Astrocyte (in vitro differentiated cells and primary cell): ENCODE results near the gene CACHD1. TPM values are rescaled to one million over a fixed set of nuclear protein-coding genes. Genes with fewer than 3 reads are reported as not detected.
"Not testable (repeated sequence)": the region's sequence is repeated elsewhere in the genome, so short reads cannot be mapped to it uniquely, and the experiment has no call there.

Experiments
- DNase-seq: peaks from one replicate; pipeline ENCODE4 v3.0.0-alpha.2; 2010; ENCODE audit warnings: low read depth
- FAIRE-seq: peaks from 2 replicates; lab custom pipeline; 2011; peaks lifted over from hg19 to GRCh38; lab: Jason Lieb, UNC
- H2AFZ ChIP-seq: 2 replicates; pipeline ENCODE4 v1.6.0; 2012; ENCODE audit warnings: low read depth, low read length, inconsistent platforms
- H3K27ac ChIP-seq: 2 replicates; pipeline ENCODE4 v1.5.1; 2011; ENCODE audit warnings: low read depth, low read length, inconsistent platforms
- H3K27me3 ChIP-seq: 2 replicates; pipeline ENCODE4 v1.6.0; 2011; ENCODE audit warnings: low read length, inconsistent platforms; ENCODE audit not compliant: insufficient read depth
- H3K36me3 ChIP-seq: 2 replicates; pipeline ENCODE4 v1.5.1; 2011; ENCODE audit warnings: low read length, inconsistent platforms; ENCODE audit not compliant: insufficient read depth
- H3K4me1 ChIP-seq: 2 replicates; pipeline ENCODE4 v1.5.1; 2011; ENCODE audit warnings: low read length, inconsistent platforms; ENCODE audit not compliant: insufficient read depth
- H3K4me2 ChIP-seq: 2 replicates; pipeline ENCODE4 v1.6.0; 2012; ENCODE audit warnings: low read length, inconsistent platforms
- H3K4me3 ChIP-seq: 2 replicates; pipeline ENCODE4 v1.5.1; 2011; ENCODE audit warnings: low read depth, mild to moderate bottlenecking, low read length, inconsistent platforms; ENCODE audit not compliant: insufficient read depth
- H3K79me2 ChIP-seq: 2 replicates; pipeline ENCODE4 v1.6.0; 2012; ENCODE audit warnings: mild to moderate bottlenecking, low read length, inconsistent platforms; ENCODE audit not compliant: insufficient read depth
- H3K9ac ChIP-seq: 2 replicates; pipeline ENCODE4 v1.6.0; 2012; ENCODE audit warnings: mild to moderate bottlenecking, low read length, inconsistent platforms
- H3K9me3 ChIP-seq: 2 replicates; pipeline ENCODE4 v1.5.1; 2012; ENCODE audit warnings: low read depth, mild to moderate bottlenecking, low read length, inconsistent platforms; ENCODE audit not compliant: insufficient read depth
- H4K20me1 ChIP-seq: 2 replicates; pipeline ENCODE4 v1.6.0; 2012; ENCODE audit warnings: low read length, inconsistent platforms; ENCODE audit not compliant: insufficient read depth
- H3K27ac Mint-ChIP-seq: one replicate; pipeline ENCODE4 v1.8.0; 2021; ENCODE audit warnings: mild to moderate bottlenecking, mixed read lengths; ENCODE audit not compliant: unreplicated experiment
- H3K27me3 Mint-ChIP-seq: one replicate; pipeline ENCODE4 v1.8.0; 2021; ENCODE audit warnings: low read depth, mixed read lengths; ENCODE audit not compliant: unreplicated experiment
- H3K36me3 Mint-ChIP-seq: one replicate; pipeline ENCODE4 v1.8.0; 2021; ENCODE audit warnings: low read depth, mixed read lengths; ENCODE audit not compliant: unreplicated experiment
- H3K4me1 Mint-ChIP-seq: one replicate; pipeline ENCODE4 v1.8.0; 2021; ENCODE audit warnings: low read depth, mixed read lengths; ENCODE audit not compliant: unreplicated experiment
- H3K4me3 Mint-ChIP-seq: one replicate; pipeline ENCODE4 v1.8.0; 2021; ENCODE audit warnings: mild to moderate bottlenecking, moderate library complexity, mixed read lengths; ENCODE audit not compliant: unreplicated experiment
- H3K9me3 Mint-ChIP-seq: one replicate; pipeline ENCODE4 v1.8.0; 2021; ENCODE audit warnings: mild to moderate bottlenecking, mixed read lengths; ENCODE audit not compliant: unreplicated experiment
- EZH2 ChIP-seq: IDR thresholded peaks from 2 replicates; pipeline ENCODE4 v1.6.1; 2012; ENCODE audit warnings: mild to moderate bottlenecking, low read length, inconsistent platforms; ENCODE audit not compliant: insufficient read depth
- total RNA-seq: library from RNA; stranded (reverse); gene quantifications from 2 replicates; pipeline ENCODE4 v1.2.1, GENCODE V29; 2021
- TF ChIP-seq, protein P1 (sequence below): IDR thresholded peaks from 2 replicates; pipeline ENCODE4 v1.5.1; 2011; ENCODE audit warnings: low read depth, mild to moderate bottlenecking, inconsistent platforms, low read length, moderate library complexity; ENCODE audit not compliant: insufficient read depth

Gene CACHD1
- total RNA-seq, 1 donor from 2014 or later: 21.2 TPM

DNA sequence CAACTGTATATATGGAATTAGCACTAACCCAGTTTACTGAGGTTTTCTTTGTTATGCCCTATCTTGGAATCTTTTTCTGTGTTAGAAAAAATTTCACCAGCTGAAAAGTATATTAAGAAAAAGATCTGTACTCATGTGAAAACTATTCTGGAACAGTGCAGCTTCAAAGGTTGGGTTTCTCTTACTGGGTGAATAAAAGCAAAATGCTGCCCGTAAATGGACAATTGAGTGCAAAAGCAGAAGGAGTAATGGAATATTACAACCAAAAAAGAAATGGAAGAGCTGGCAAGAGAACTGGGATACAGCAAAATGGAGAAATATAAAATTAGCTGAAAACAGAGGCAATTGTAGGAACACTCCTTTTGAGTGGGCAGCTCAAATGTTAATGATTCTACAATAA lies 257.9 kb downstream of the CACHD1 start:
- Histone ChIP-seq H3K4me1 (no peaks in the 10 kb centered on the region), H3K9ac (no peak overlapping the region), H3K79me2 (no peaks in the 10 kb centered on the region), H3K27ac (no peak overlapping the region), H3K9me3 (no peaks in the 10 kb centered on the region), H3K4me3 (no peak overlapping the region), H3K27me3 (peaks cover 6% of the 10 kb centered on the region), H3K36me3 (no peaks in the 10 kb centered on the region), H3K4me2 (no peak overlapping the region), H4K20me1 (no peaks in the 10 kb centered on the region), H2AFZ (no peak overlapping the region)
- TF ChIP-seq, protein P1, sequence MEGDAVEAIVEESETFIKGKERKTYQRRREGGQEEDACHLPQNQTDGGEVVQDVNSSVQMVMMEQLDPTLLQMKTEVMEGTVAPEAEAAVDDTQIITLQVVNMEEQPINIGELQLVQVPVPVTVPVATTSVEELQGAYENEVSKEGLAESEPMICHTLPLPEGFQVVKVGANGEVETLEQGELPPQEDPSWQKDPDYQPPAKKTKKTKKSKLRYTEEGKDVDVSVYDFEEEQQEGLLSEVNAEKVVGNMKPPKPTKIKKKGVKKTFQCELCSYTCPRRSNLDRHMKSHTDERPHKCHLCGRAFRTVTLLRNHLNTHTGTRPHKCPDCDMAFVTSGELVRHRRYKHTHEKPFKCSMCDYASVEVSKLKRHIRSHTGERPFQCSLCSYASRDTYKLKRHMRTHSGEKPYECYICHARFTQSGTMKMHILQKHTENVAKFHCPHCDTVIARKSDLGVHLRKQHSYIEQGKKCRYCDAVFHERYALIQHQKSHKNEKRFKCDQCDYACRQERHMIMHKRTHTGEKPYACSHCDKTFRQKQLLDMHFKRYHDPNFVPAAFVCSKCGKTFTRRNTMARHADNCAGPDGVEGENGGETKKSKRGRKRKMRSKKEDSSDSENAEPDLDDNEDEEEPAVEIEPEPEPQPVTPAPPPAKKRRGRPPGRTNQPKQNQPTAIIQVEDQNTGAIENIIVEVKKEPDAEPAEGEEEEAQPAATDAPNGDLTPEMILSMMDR: no peak
- no peak for TF ChIP-seq EZH2
- Mint-ChIP-seq H3K9me3 (peaks cover 2% of the 10 kb centered on the region), H3K36me3 (no peaks in the 10 kb centered on the region), H3K27ac (no peak overlapping the region), H3K4me3 (no peak overlapping the region), H3K27me3 (peaks cover 10% of the 10 kb centered on the region), H3K4me1 (no peaks in the 10 kb centered on the region)
- no peak for DNase-seq
- no peak for FAIRE-seq

DNA sequence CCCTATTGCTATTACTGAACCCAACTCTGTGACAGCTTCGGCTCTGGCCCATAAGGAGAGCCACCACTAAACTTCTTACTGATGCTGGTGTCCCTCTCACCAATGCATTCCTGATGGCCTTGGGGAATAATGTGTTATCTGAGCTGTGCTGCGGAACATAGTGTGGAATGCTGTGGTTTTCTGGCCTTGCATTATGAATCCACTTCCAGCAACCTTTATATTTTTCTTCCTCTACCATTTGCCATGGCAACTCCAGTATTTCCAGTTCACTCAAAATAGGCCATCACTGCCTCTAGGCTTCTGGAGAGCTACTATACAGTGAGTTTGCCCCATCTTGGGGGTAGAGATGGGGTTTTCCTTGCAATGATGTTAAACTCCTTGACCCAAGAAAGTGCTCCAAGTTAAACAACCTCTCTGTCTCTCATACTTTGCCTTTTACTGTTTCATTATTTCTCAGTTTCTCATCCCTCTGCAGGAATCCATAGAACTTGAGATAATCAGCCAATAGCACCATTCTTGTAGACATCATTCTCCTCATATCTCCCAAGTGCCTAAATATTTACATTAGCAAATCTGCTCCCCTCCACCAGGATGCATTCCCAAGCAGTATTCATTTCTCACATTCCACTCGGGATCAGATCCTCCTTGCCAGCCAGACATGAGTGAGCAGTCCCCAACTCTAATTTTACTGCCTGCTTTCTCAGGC lies 263.8 kb downstream of the CACHD1 start:
- Mint-ChIP-seq H3K27ac (peak overlapping the region; percentile 44), H3K4me1 (peaks cover 11% of the 10 kb centered on the region)
- no peak for FAIRE-seq

DNA sequence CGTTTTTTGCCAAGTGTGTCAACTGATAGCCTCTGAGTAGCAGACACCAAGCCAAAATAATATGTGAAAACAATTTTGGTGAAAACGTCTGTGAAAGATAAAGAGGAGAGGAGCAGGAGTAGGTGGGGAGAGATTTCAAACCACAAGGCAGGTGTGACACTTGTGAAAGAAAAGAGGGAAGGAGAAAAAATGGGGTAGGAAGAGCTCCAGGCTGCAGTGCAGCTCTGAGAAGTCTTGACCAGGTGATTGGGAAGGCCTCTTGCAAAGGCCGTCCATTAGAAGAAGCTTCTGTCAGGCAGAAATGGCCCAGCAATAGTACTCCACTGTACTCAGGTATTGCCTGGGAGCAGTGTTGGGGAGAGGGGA lies 264.3 kb downstream of the CACHD1 start:
- H2AFZ ChIP-seq: no peak overlapping the region
- H3K27me3 ChIP-seq: no peaks in the 10 kb centered on the region
- H3K9ac ChIP-seq: no peak overlapping the region
- no peak for DNase-seq
- no peaks in the 10 kb centered on the region for H3K79me2 ChIP-seq
- H3K9me3 ChIP-seq: no peaks in the 10 kb centered on the region
- no peak overlapping the region for H3K27ac ChIP-seq
- no peak for TF ChIP-seq EZH2
- TF ChIP-seq, protein P1: no peak
- no peak overlapping the region for H3K4me3 Mint-ChIP-seq
- H3K9me3 Mint-ChIP-seq: peaks cover 2% of the 10 kb centered on the region
- no peak for FAIRE-seq
- H3K36me3 ChIP-seq: no peaks in the 10 kb centered on the region
- H3K4me1 Mint-ChIP-seq: peaks cover 11% of the 10 kb centered on the region
- peaks cover 7% of the 10 kb centered on the region for H3K27me3 Mint-ChIP-seq
- no peaks in the 10 kb centered on the region for H3K36me3 Mint-ChIP-seq
- H3K4me1 ChIP-seq: no peaks in the 10 kb centered on the region
- H3K27ac Mint-ChIP-seq: no peak overlapping the region
- no peaks in the 10 kb centered on the region for H4K20me1 ChIP-seq
- no peak overlapping the region for H3K4me2 ChIP-seq
- H3K4me3 ChIP-seq: no peak overlapping the region

More for the DNA sequence above, 263.8 kb downstream of the CACHD1 start:
- Histone ChIP-seq H3K36me3 (no peaks in the 10 kb centered on the region), H3K27ac (no peak overlapping the region), H3K4me3 (no peak overlapping the region), H3K9ac (no peak overlapping the region), H3K79me2 (no peaks in the 10 kb centered on the region), H2AFZ (no peak overlapping the region), H3K4me2 (peak overlapping the region; percentile 7), H3K9me3 (no peaks in the 10 kb centered on the region), H4K20me1 (no peaks in the 10 kb centered on the region), H3K4me1 (no peaks in the 10 kb centered on the region), H3K27me3 (no peaks in the 10 kb centered on the region)
- no peak overlapping the region for H3K4me3 Mint-ChIP-seq
- no peaks in the 10 kb centered on the region for H3K36me3 Mint-ChIP-seq
- H3K27me3 Mint-ChIP-seq: peaks cover 7% of the 10 kb centered on the region
- peak; percentile 63 for DNase-seq
- no peak for TF ChIP-seq EZH2
- TF ChIP-seq, protein P1: no peak
- peaks cover 2% of the 10 kb centered on the region for H3K9me3 Mint-ChIP-seq

DNA sequence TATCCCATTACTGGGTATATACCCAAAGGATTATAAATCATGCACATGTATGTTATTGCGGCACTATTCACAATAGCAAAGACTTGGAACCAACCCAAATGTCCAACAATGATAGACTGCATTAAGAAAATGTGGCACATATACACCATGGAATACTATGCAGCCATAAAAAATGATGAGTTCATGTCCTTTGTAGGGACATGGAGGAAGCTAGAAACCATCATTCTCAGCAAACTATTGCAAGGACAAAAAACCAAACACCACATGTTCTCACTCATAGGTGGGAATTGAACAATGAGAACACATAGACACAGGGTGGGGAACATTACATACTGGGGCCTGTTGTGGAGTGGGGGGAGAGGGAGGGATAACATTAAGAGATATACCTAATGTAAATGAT lies 270.8 kb downstream of the CACHD1 start:
- not testable (repeated sequence) for H3K27ac ChIP-seq, H3K27me3 Mint-ChIP-seq, FAIRE-seq, H3K4me3 ChIP-seq, H3K9ac ChIP-seq, H3K27me3 ChIP-seq, H3K4me2 ChIP-seq, H2AFZ ChIP-seq, H3K4me1 ChIP-seq, H3K4me1 Mint-ChIP-seq, H3K36me3 Mint-ChIP-seq, H3K36me3 ChIP-seq, H3K9me3 ChIP-seq, H4K20me1 ChIP-seq, H3K4me3 Mint-ChIP-seq, H3K9me3 Mint-ChIP-seq, H3K79me2 ChIP-seq, H3K27ac Mint-ChIP-seq, DNase-seq
